ENCODE results near the gene FCHO1.

FCHO1 gene

GRCh38 chr19:17749912-17750317, 1.4 kb upstream of the FCHO1 start:
- peak overlapping the region in 1 of 3 experiments; percentile 64 for H3K27ac Mint-ChIP-seq
- peaks cover 4% of the 10 kb centered on the region for H3K4me1 Mint-ChIP-seq
- H3K9me3 Mint-ChIP-seq: no peaks in the 10 kb centered on the region
- TF ChIP-seq CTCF (IDR thresholded peaks at IDR 0.05; ENCODE audit: unreplicated experiment in 3 of 3): no peak
- no peaks in the 10 kb centered on the region for H3K36me3 Mint-ChIP-seq (ENCODE audit: low read depth)
- no peak overlapping the region for H3K4me3 Mint-ChIP-seq
- H3K27me3 Mint-ChIP-seq (ENCODE audit: low read depth): peaks cover 27% of the 10 kb centered on the region

GRCh38 chr19:17751912-17752273, 616 bp downstream of the FCHO1 start:
- Mint-ChIP-seq H3K27me3 (ENCODE audit: low read depth) (peaks cover 24% of the 10 kb centered on the region), H3K4me1 (no peaks in the 10 kb centered on the region), H3K27ac (no peak overlapping the region), H3K4me3 (no peak overlapping the region), H3K9me3 (no peaks in the 10 kb centered on the region), H3K36me3 (ENCODE audit: low read depth) (no peaks in the 10 kb centered on the region)
- TF ChIP-seq CTCF (IDR thresholded peaks at IDR 0.05; ENCODE audit: unreplicated experiment in 3 of 3): no peak

GRCh38 chr19:17752865-17753639, 1.8 kb downstream of the FCHO1 start:
- no peak for TF ChIP-seq CTCF (IDR thresholded peaks at IDR 0.05; ENCODE audit: unreplicated experiment in 3 of 3)
- Mint-ChIP-seq H3K4me1 (no peaks in the 10 kb centered on the region), H3K27me3 (ENCODE audit: low read depth) (peaks cover 26% of the 10 kb centered on the region), H3K27ac (no peak overlapping the region), H3K36me3 (ENCODE audit: low read depth) (no peaks in the 10 kb centered on the region), H3K9me3 (no peaks in the 10 kb centered on the region), H3K4me3 (no peak overlapping the region)

DNA sequence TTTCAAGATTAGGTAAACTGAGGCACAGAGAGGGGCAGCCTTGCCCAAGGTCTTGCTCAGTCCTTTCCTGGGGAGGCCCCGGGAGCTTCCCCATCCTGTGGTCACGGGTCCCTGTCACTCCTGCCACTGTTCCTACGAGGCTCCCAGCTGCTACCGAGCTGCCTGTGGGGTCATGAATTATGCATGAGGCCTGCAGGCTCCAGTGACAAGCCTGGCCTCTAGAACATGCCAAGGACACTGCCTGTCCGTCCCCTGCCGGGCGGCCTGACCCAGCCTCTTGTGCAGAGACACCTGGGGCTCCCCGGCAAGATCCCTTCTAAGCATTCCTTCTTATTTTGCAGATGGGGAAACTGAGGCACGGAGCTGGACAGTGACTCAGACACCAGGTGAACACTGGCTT, 2.7 kb downstream of the FCHO1 start:
- Mint-ChIP-seq H3K4me1 (no peaks in the 10 kb centered on the region), H3K36me3 (ENCODE audit: low read depth) (no peaks in the 10 kb centered on the region), H3K27ac (no peak overlapping the region), H3K4me3 (no peak overlapping the region), H3K9me3 (no peaks in the 10 kb centered on the region), H3K27me3 (ENCODE audit: low read depth) (peaks cover 20% of the 10 kb centered on the region)
- no peak for TF ChIP-seq CTCF (IDR thresholded peaks at IDR 0.05; ENCODE audit: unreplicated experiment in 3 of 3)

GRCh38 chr19:17754634-17755442, 3.6 kb downstream of the FCHO1 start:
- H3K27me3 Mint-ChIP-seq (ENCODE audit: low read depth): peaks cover 12% of the 10 kb centered on the region
- no peaks in the 10 kb centered on the region for H3K9me3 Mint-ChIP-seq
- H3K4me1 Mint-ChIP-seq: no peaks in the 10 kb centered on the region
- no peak for TF ChIP-seq CTCF (IDR thresholded peaks at IDR 0.05; ENCODE audit: unreplicated experiment in 3 of 3)
- no peaks in the 10 kb centered on the region for H3K36me3 Mint-ChIP-seq (ENCODE audit: low read depth)
- no peak overlapping the region for H3K4me3 Mint-ChIP-seq
- no peak overlapping the region for H3K27ac Mint-ChIP-seq
